Activated CD4-positive, alpha-beta T cell treated with anti-CD3 and anti-CD28 coated beads for 48 hours (primary cell): ENCODE data around the gene PSMC5.
"Not testable (repeated sequence)": the region's sequence is repeated elsewhere in the genome, so short reads cannot be mapped to it uniquely, and the experiment has no call there.

Experiments used
- DNase-seq: peaks from one replicate; pipeline ENCODE4 v3.0.0-alpha.2; 2020

PSMC5 gene

GRCh38 chr17:63827002-63827800 lies at the start of gene PSMC5, which contains the start of gene FTSJ3:
TSS of gene PSMC5 (plus strand) at chr17:63827431. CDS start at chr17:63827491, 60 bp downstream.
TSS of gene FTSJ3 (minus strand) at chr17:63827663. CDS start at chr17:63826902, 761 bp downstream.
- DNase-seq, result peak; percentile 96

GRCh38 chr17:63780507-63780906 lies 46.7 kb upstream of the PSMC5 start:
- no peak for DNase-seq

GRCh38 chr17:63780928-63781327 lies 46.3 kb upstream of the PSMC5 start:
- no peak for DNase-seq

- DNase-seq, result no peak
Measured at GRCh38 chr17:63783522-63783921, 43.7 kb upstream of the PSMC5 start.

GRCh38 chr17:63785556-63785955 lies 41.7 kb upstream of the PSMC5 start:
- DNase-seq, result no peak

- DNase-seq, result no peak
Measured at GRCh38 chr17:63786117-63786516, 41.1 kb upstream of the PSMC5 start.

- no peak for DNase-seq
Measured at GRCh38 chr17:63786971-63787711, 40.1 kb upstream of the PSMC5 start.

GRCh38 chr17:63790057-63790456 lies 37.2 kb upstream of the PSMC5 start:
- no peak for DNase-seq

- no peak for DNase-seq
Measured at GRCh38 chr17:63792055-63792729, 35.0 kb upstream of the PSMC5 start.

GRCh38 chr17:63796375-63796774 lies 30.9 kb upstream of the PSMC5 start:
- not testable (repeated sequence) for DNase-seq

GRCh38 chr17:63798572-63799106 lies 28.6 kb upstream of the PSMC5 start:
- DNase-seq, result no peak

- DNase-seq, result no peak
Measured at GRCh38 chr17:63800783-63801182, 26.4 kb upstream of the PSMC5 start.

- DNase-seq, result no peak
Measured at GRCh38 chr17:63804328-63804727, 22.9 kb upstream of the PSMC5 start.

GRCh38 chr17:63805591-63805990 lies 21.6 kb upstream of the PSMC5 start:
- no peak for DNase-seq

GRCh38 chr17:63809970-63810369 lies 17.3 kb upstream of the PSMC5 start:
- DNase-seq, result no peak

- no peak for DNase-seq
Measured at GRCh38 chr17:63816123-63816522, 11.1 kb upstream of the PSMC5 start.

- DNase-seq, result no peak
Measured at GRCh38 chr17:63816669-63817068, 10.6 kb upstream of the PSMC5 start.

- DNase-seq, result no peak
Measured at GRCh38 chr17:63817736-63818385, 9.4 kb upstream of the PSMC5 start.

- DNase-seq, result no peak
Measured at GRCh38 chr17:63819131-63819530, 8.1 kb upstream of the PSMC5 start.

- DNase-seq, result no peak
Measured at GRCh38 chr17:63819585-63820537, 7.4 kb upstream of the PSMC5 start.

GRCh38 chr17:63820963-63821561 lies 6.2 kb upstream of the PSMC5 start:
- no peak for DNase-seq
